ENCODE data around the gene C4orf46. TPM values are rescaled to one million over a fixed set of nuclear protein-coding genes. Genes with fewer than 3 reads are reported as not detected.

The C4orf46 gene
- polyA plus RNA-seq, 1 of the 3 experiments (the other 2 are of a cell fraction) = 7.0 TPM

DNA sequence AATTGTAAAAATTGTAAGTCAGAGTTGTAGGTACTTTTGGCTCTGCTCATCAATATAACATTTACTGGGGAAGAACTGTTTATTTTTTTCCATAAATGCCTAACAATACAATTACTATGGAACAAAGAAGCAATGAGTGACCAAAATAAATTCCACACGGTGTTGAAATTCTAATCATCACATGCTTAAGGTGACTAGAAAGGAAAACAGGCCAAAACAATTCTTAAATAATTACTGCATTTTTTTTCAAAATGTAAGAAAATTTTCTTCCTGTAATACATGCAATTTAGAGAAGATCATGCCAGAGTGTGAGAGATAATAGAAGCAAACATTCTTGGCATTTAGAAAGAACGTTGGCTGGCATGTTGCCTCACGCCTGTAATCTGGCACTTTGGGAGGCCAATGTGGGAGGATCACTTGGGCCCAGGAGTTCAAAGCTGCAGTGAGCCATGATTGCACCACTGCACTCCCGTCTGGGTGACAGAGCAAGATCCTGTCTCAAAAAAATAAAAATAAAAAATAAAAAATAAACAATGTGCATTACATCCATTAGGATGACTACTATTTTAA lies 22.5 kb downstream of the C4orf46 start:
- Histone ChIP-seq H3K9me2 (no peaks in the 10 kb centered on the region), H3K9ac (no peak overlapping the region), H3K36me3 (replicated peaks in 1 of 2; ENCODE audit: control insufficient read depth in 1 of 2, insufficient read depth in 2 of 2, low read length in 1 of 2) (no peaks in the 10 kb centered on the region), H3K27ac (ENCODE audit: low read depth in 2 of 2, low read length in 1 of 2) (no peak overlapping the region), H3K27me3 (ENCODE audit: insufficient read depth) (no peaks in the 10 kb centered on the region; the same call in 1 of the 2 replicates), H3K4me3 (ENCODE audit: low read depth in 2 of 2, low read length in 1 of 2) (no peak overlapping the region), H3K79me2 (ENCODE audit: insufficient read depth) (no peaks in the 10 kb centered on the region), H3K4me2 (no peak overlapping the region), H3K9me3 (no peaks in the 10 kb centered on the region), H3F3A (replicated peaks; ENCODE audit: insufficient read depth) (no peaks in the 10 kb centered on the region), H3K4me1 (ENCODE audit: control insufficient read depth in 1 of 2, insufficient read depth in 2 of 2, low read depth in 1 of 2, low read length in 1 of 2) (no peaks in the 10 kb centered on the region), H2AFZ (ENCODE audit: low read depth) (no peak overlapping the region), H4K20me1 (ENCODE audit: insufficient read depth) (no peaks in the 10 kb centered on the region)
- ChIA-PET POLR2A (no interaction called here), CTCF (no interaction called here)
- WGBS (ENCODE audit: low lambda C conversion rate) = 53% methylated on average over 4 of the region's 4 CpGs
- DNase-seq = no peak
- TF ChIP-seq NFIC (IDR thresholded peaks at IDR 0.05; ENCODE audit: borderline replicate concordance) (no peak), MEF2A (IDR thresholded peaks at IDR 0.05; ENCODE audit: borderline replicate concordance, low read depth) (no peak), TEAD4 (IDR thresholded peaks at IDR 0.05; ENCODE audit: borderline replicate concordance, insufficient read depth) (no peak), FOXJ3 (CRISPR knock-in tag; IDR thresholded peaks at IDR 0.05) (no peak), RCOR1 (IDR thresholded peaks at IDR 0.05; ENCODE audit: low read length) (no peak), EP300 (IDR thresholded peaks at IDR 0.05; ENCODE audit: borderline replicate concordance in 1 of 2, low read depth in 1 of 2, low read length in 1 of 2) (no peak), JUND (IDR thresholded peaks at IDR 0.05) (no peak), POLR2AphosphoS5 (IDR thresholded peaks at IDR 0.05; ENCODE audit: low read depth, low read length) (no peak), FOXM1 (IDR thresholded peaks at IDR 0.05; ENCODE audit: low read depth) (no peak), TCF12 (IDR thresholded peaks at IDR 0.05) (no peak), YY1 (IDR thresholded peaks at IDR 0.05; ENCODE audit: low read depth) (no peak), SIN3A (IDR thresholded peaks at IDR 0.05; ENCODE audit: borderline replicate concordance, low read depth, low read length) (no peak), GABPA (IDR thresholded peaks at IDR 0.05; ENCODE audit: low read depth) (no peak), ELF1 (IDR thresholded peaks at IDR 0.05) (no peak), NRF1 (IDR thresholded peaks at IDR 0.05; ENCODE audit: low read depth, low read length) (no peak), RFX5 (IDR thresholded peaks at IDR 0.05; ENCODE audit: low read length) (no peak), EZH2phosphoT487 (IDR thresholded peaks at IDR 0.05; ENCODE audit: borderline replicate concordance, low read depth) (no peak)
- TF ChIP-seq, protein P1, sequence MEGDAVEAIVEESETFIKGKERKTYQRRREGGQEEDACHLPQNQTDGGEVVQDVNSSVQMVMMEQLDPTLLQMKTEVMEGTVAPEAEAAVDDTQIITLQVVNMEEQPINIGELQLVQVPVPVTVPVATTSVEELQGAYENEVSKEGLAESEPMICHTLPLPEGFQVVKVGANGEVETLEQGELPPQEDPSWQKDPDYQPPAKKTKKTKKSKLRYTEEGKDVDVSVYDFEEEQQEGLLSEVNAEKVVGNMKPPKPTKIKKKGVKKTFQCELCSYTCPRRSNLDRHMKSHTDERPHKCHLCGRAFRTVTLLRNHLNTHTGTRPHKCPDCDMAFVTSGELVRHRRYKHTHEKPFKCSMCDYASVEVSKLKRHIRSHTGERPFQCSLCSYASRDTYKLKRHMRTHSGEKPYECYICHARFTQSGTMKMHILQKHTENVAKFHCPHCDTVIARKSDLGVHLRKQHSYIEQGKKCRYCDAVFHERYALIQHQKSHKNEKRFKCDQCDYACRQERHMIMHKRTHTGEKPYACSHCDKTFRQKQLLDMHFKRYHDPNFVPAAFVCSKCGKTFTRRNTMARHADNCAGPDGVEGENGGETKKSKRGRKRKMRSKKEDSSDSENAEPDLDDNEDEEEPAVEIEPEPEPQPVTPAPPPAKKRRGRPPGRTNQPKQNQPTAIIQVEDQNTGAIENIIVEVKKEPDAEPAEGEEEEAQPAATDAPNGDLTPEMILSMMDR (IDR thresholded peaks at IDR 0.05) = no peak
- TF ChIP-seq, protein P2, sequence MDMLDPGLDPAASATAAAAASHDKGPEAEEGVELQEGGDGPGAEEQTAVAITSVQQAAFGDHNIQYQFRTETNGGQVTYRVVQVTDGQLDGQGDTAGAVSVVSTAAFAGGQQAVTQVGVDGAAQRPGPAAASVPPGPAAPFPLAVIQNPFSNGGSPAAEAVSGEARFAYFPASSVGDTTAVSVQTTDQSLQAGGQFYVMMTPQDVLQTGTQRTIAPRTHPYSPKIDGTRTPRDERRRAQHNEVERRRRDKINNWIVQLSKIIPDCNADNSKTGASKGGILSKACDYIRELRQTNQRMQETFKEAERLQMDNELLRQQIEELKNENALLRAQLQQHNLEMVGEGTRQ (IDR thresholded peaks at IDR 0.05; ENCODE audit: borderline replicate concordance, low read depth, low read length) = no peak
- TF ChIP-seq, protein P3, sequence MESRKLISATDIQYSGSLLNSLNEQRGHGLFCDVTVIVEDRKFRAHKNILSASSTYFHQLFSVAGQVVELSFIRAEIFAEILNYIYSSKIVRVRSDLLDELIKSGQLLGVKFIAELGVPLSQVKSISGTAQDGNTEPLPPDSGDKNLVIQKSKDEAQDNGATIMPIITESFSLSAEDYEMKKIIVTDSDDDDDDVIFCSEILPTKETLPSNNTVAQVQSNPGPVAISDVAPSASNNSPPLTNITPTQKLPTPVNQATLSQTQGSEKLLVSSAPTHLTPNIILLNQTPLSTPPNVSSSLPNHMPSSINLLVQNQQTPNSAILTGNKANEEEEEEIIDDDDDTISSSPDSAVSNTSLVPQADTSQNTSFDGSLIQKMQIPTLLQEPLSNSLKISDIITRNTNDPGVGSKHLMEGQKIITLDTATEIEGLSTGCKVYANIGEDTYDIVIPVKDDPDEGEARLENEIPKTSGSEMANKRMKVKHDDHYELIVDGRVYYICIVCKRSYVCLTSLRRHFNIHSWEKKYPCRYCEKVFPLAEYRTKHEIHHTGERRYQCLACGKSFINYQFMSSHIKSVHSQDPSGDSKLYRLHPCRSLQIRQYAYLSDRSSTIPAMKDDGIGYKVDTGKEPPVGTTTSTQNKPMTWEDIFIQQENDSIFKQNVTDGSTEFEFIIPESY (IDR thresholded peaks at IDR 0.05; ENCODE audit: borderline replicate concordance, low read depth) = no peak

Measured in SK-N-SH (cell line).